ENCODE data around the gene GRM3. TPM values are rescaled to one million over a fixed set of nuclear protein-coding genes. Genes with fewer than 3 reads are reported as not detected.

GRM3 gene
- not detected in 2 replicates for total RNA-seq

GRCh38 chr7:86643561-86644281 lies at the start of gene GRM3:
GRM3 (plus strand) TSS chr7:86643909; CDS start chr7:86765146, 121,237 bp downstream.

